Ovary (tissue), 9 donors: ENCODE measurements around the gene DHX38. TPM values are rescaled to one million over a fixed set of nuclear protein-coding genes. Genes with fewer than 3 reads are reported as not detected.

Experiments
- DNase-seq, 5 donors: peaks; one replicate each; pipeline ENCODE4 v3.0.0-alpha.2; 2019 to 2020
- H3K27ac ChIP-seq, 2 donors: fragments of 200-600 bp; one replicate each; pipeline versions ENCODE4 v1.5.1 to v1.8.0; 2019 to 2022
- H3K27me3 ChIP-seq: fragments of 200-600 bp; one replicate; pipeline ENCODE4 v1.8.0; 2022
- H3K36me3 ChIP-seq: fragments of 200-600 bp; sonication (generic); one replicate; pipeline ENCODE4 v1.5.1; 2019
- H3K4me1 ChIP-seq: one replicate; pipeline ENCODE4 v1.8.1; 2013; ENCODE audit warnings: mild to moderate bottlenecking, moderate library complexity; ENCODE audit not compliant: insufficient read depth
- H3K4me3 ChIP-seq: fragments of 200-600 bp; sonication (generic); one replicate; pipeline ENCODE4 v1.5.1; 2017
- H3K9me3 ChIP-seq, 2 donors: fragments of 200-600 bp in 1 of 2; sonication (generic) in 1 of 2; one replicate each; pipeline versions ENCODE4 v1.5.1 to v1.8.1; 2013 to 2019; ENCODE audit warnings: mild to moderate bottlenecking in 1 of 2, moderate library complexity in 1 of 2
- CTCF ChIP-seq, 3 donors: fragments of 450-650 bp in 2 of 3; fragments of 200-600 bp in 1 of 3; IDR thresholded peaks; one replicate each; pipeline versions ENCODE4 v1.5.1 to v1.8.0; 2016 to 2022; ENCODE audit warnings: antibody characterized with exemption in 3 of 3, mild to moderate bottlenecking in 1 of 3
- EP300 ChIP-seq: sonication (generic); formaldehyde crosslinking; IDR thresholded peaks from one replicate; pipeline ENCODE4 v1.6.1; 2017; ENCODE audit warnings: antibody characterized with exemption
- POLR2A ChIP-seq: fragments of 450-650 bp; IDR thresholded peaks from one replicate; pipeline ENCODE4 v1.6.1; 2017; ENCODE audit warnings: antibody characterized with exemption, mild to moderate bottlenecking, moderate library complexity
- WGBS, 3 donors: extraction: QIAGEN DNeasy Blood & Tissue Kit in 1 of 3; methylation state at CpG; one replicate each; pipeline versions ENCODE4 v1.1.5 to v1.1.7; 2013 to 2017; 5-methylcytosine and 5-hydroxymethylcytosine counted together
- intact Hi-C, 4 donors: fragments of 100-400 bp; cut with DNase I; formaldehyde crosslinking; loops; one replicate each; pipeline versions ENCODE4 v1.11.0 to v1.15.1; 2022 to 2023
- polyA plus RNA-seq, 2 donors: library from polyadenylated mRNA; stranded (reverse); fragments of 200-250 nt in 1 of 2; fragments of 350-450 nt in 1 of 2; fragmentation: Illumina TruSeq in 1 of 2; extraction: RNeasy Lipid Tissue Mini Kit (QIAGEN cat#74804) in 1 of 2; gene quantifications; one replicate each; pipeline ENCODE4 v1.2.3, GENCODE V29; 2013 to 2014
- total RNA-seq, 7 donors: library from RNA; depleted of rRNA in 2 of 7; stranded (reverse); fragments of >200 nt in 2 of 7; fragmentation: NEBNext Ultra II Directional in 3 of 7; extraction: Animal tissue kit (Norgen Biotek cat#: 25700) in 3 of 7; gene quantifications; one replicate each; pipeline versions ENCODE4 v1.1.0 to v1.2.4, GENCODE V29; 2016 to 2023
- donor health status: DM: no; HTN: no; CAD: no; lungs with moderate emphysema.
- donor health status: DM: no; HTN: no; CAD: no.
- donor health status: Bipolar disorder and iron deficiency.
- donor health status: DM: yes; HTN: yes; CAD: no.
- donor health status: DM: no; HTN: no; CAD: no.
- donor health status: DM: yes; HTN: yes; CAD: no.

DHX38 gene
- total and polyA plus RNA-seq, 9 donors, result 33.0 to 81.7 (median 59.1) TPM

- TF ChIP-seq CTCF (IDR thresholded peaks at IDR 0.05) (no peak), EP300 (no peak)
- Histone ChIP-seq H3K9me3 (no peaks in the 10 kb centered on the region), H3K27me3 (no peaks in the 10 kb centered on the region), H3K4me3 (no peak overlapping the region), H3K36me3 (no peaks in the 10 kb centered on the region), H3K4me1 (no peaks in the 10 kb centered on the region), H3K27ac (no peak overlapping the region)
- DNase-seq, result no peak
- intact Hi-C loops, result no loop called here
- 48 to 75% (median 58%) methylated on average over 3 of the region's 3 CpGs for WGBS, 3 donors
Measured at GRCh38 chr16:72083778-72084404, 9.8 kb upstream of the DHX38 start.

- DNase-seq, result no peak
- Histone ChIP-seq H3K4me3 (no peak overlapping the region), H3K9me3 (no peaks in the 10 kb centered on the region), H3K4me1 (no peaks in the 10 kb centered on the region), H3K36me3 (no peaks in the 10 kb centered on the region), H3K27me3 (no peaks in the 10 kb centered on the region), H3K27ac (no peak overlapping the region)
- intact Hi-C loops, result no loop called here
- WGBS, 3 donors, result 93 to 100% (median 99%) methylated on average over 10 of the region's 10 CpGs
- TF ChIP-seq EP300, result no peak
- no peak for TF ChIP-seq POLR2A
- TF ChIP-seq CTCF (IDR thresholded peaks at IDR 0.05), result no peak
Measured at GRCh38 chr16:72084445-72084844, 9.2 kb upstream of the DHX38 start.

- Histone ChIP-seq H3K27me3 (no peaks in the 10 kb centered on the region), H3K4me3 (no peak overlapping the region), H3K27ac (no peak overlapping the region), H3K9me3 (no peaks in the 10 kb centered on the region), H3K36me3 (no peaks in the 10 kb centered on the region), H3K4me1 (no peaks in the 10 kb centered on the region)
- WGBS, 3 donors, result 62 to 64% (median 63%) methylated on average over 2 of the region's 2 CpGs
- TF ChIP-seq POLR2A (no peak), EP300 (no peak), CTCF (IDR thresholded peaks at IDR 0.05) (no peak)
- peak in 1 of 5 donors; percentile 58 for DNase-seq
- intact Hi-C loops, result no loop called here
Measured at GRCh38 chr16:72085002-72085401, 8.6 kb upstream of the DHX38 start.

- no peaks in the 10 kb centered on the region for H3K27me3 ChIP-seq
- no peak for DNase-seq
- no peak overlapping the region for H3K27ac ChIP-seq
- H3K36me3 ChIP-seq, result no peaks in the 10 kb centered on the region
- no peaks in the 10 kb centered on the region for H3K9me3 ChIP-seq
- H3K4me1 ChIP-seq, result peaks cover 6% of the 10 kb centered on the region
- WGBS, 3 donors, result 55 to 81% (median 73%) methylated on average over 3 of the region's 3 CpGs
- H3K4me3 ChIP-seq, result no peak overlapping the region
- intact Hi-C loops, result loop anchor here in 1 of 4 donors (10.0 kb wide), 1 partner anchor 76 kb away; no protein-coding TSS in a partner anchor
- TF ChIP-seq CTCF (IDR thresholded peaks at IDR 0.05), result no peak
- TF ChIP-seq POLR2A, result no peak
- TF ChIP-seq EP300, result no peak
Measured at GRCh38 chr16:72091217-72091616, 2.4 kb upstream of the DHX38 start.
